HL-60/S4 (cell line): ENCODE results near the gene ZNF91.
"Not testable (repeated sequence)": the region's sequence is repeated elsewhere in the genome, so short reads cannot be mapped to it uniquely, and the experiment has no call there.

Experiments used
- in situ Hi-C: fragments of 300-500 bp; cut with MboI; formaldehyde crosslinking; loops from 2 replicates; pipeline ENCODE4 v1.14.3; 2022; ENCODE audit warnings: low sequenced_read_pairs

Gene ZNF91

DNA sequence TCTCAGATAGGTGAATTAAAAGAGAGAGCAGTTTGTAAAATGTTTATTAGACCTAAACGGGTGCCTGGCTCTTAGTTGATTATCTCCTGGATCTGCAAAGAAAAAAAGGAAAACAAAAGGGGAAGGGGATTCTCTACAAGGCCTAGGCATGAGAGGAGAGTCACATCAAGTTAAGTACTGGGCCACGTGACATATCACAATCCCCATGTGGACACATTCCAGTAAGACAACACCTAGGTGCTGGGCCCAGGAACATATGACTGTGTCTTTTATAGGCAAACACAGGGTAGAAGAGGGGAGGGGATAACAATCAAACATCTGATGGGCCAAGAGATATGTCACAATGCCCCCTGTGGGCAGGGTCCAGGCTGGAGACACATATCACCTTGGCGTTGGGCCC, 4.2 kb upstream of the ZNF91 start:
- in situ Hi-C loops, result no loop called here

- in situ Hi-C loops, result not testable (repeated sequence)
Measured at GRCh38 chr19:23395722-23396117, 449 bp upstream of the ZNF91 start.

GRCh38 chr19:23394511-23394910, 760 bp downstream of the ZNF91 start:
- in situ Hi-C loops, result no loop called here

DNA sequence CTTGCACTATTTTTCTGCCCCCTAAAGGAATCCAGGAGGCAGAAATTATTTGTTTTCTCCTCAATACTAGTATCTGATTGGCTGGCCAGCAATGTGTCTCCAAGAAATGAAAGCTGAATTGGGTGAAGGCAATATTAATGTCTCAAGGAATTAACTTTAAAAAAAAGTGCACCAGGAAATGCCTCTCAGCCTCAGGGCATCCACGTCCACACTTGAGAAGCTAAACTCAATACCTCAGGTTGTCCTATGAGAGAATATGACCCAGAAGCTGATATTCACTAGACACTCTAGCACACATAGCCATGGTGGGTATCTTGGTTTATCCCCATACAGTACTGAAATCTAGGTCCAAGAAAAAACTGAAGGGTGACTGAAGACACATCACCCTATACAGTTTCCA, 2.1 kb downstream of the ZNF91 start:
- in situ Hi-C loops, result no loop called here

DNA sequence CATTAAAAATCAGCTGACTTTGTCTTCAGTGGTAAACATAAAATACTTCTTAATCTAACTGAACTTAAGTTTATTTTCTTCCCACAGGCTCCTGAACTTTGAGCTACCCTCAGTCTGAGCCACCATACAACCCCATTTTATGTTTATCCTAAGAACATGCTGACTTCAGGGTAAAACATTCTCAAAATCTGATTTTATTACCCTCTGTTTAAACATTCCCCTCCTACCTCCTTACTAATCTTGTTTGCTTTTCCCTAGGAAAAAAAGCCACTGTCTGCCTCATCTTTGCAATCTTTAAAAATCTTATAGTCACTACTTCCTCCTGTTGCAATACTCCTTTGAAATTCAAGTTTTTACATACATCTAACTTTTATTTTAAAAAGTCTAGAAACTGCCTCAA, 4.0 kb downstream of the ZNF91 start:
- in situ Hi-C loops, result no loop called here

- in situ Hi-C loops, result no loop called here
Measured at GRCh38 chr19:23385404-23385803, 9.9 kb downstream of the ZNF91 start.

DNA sequence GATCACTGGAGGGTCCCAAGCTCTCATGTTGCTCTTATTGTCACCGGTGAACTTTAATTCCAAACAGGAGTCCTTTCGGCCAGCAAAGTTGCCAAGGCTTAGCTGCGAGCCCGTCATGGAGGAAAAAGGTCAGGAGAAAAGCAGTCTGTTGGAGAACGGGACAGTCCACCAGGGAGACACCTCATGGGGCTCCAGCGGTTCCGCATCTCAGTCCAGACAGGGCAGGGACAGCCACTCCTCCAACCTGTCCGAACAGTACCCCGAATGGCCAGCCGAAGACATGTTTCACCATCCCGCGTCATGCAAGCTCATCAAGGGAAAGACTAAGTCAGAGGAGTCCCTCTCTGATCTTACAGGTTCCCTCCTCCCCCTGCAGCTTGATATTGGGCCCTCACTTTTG, 10.4 kb downstream of the ZNF91 start:
- in situ Hi-C loops, result no loop called here

- in situ Hi-C loops, result no loop called here
Measured at GRCh38 chr19:23384166-23384565, 11.1 kb downstream of the ZNF91 start.

DNA sequence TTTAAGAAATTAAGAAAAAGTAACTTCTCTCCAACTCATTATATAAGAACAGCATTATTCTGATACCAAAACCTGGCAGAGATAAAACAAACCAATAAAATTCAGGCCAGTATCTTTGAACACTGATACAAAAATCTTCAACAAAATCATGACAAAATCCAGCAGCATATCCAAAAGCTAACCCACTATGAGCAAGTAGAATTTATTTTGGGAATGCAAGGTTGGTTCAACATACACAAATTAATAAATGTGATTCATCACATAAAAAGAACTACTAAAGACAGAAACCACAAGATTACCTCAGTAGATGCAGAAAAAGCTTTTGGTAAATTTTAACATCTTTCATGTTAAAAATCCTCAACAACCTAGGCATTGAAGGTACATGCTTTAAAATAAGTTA, 12.3 kb downstream of the ZNF91 start:
- in situ Hi-C loops, result no loop called here

- in situ Hi-C loops, result no loop called here
Measured at GRCh38 chr19:23381114-23381513, 14.2 kb downstream of the ZNF91 start.

- in situ Hi-C loops, result not testable (repeated sequence)
Measured at GRCh38 chr19:23379671-23380070, 15.6 kb downstream of the ZNF91 start.

DNA sequence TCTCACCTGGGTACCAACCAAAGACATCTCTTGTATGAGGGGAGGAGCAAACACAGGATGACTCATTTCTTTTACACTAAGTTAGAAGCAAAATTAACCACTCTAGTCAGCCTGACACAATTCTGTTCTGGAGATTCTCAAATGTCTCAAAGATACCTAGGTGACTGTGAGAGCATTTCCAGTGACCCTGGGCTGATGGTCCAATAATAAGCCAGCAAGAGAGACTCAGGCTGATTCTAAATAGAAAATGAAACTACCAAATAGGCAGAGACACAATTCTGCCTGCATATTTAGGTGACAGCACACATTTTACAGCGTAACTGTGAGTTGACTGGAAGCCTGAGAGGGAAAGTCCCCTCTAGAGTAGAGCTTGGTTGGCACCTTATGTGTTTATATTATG, 16.3 kb downstream of the ZNF91 start:
- in situ Hi-C loops, result no loop called here

DNA sequence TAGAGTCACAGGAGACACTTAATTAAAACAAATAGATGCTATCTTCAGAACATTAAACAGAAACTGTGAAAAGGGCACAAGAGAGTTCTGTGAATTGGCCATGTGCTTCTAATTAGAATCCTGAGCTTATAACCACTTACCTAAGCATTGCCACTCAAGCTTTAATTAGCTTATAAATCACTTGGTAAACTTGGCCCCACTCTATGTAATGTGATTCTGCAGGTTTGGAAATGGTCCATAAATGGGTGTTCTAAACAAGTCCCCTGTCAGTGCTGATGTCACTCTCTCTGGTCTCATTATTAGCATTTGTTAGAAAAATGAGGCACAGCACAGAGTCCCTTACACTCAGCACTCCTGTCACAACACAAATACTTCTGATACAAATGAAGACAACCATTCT, 18.0 kb downstream of the ZNF91 start:
- in situ Hi-C loops, result no loop called here

- in situ Hi-C loops, result no loop called here
Measured at GRCh38 chr19:23366437-23366836, 28.8 kb downstream of the ZNF91 start.

DNA sequence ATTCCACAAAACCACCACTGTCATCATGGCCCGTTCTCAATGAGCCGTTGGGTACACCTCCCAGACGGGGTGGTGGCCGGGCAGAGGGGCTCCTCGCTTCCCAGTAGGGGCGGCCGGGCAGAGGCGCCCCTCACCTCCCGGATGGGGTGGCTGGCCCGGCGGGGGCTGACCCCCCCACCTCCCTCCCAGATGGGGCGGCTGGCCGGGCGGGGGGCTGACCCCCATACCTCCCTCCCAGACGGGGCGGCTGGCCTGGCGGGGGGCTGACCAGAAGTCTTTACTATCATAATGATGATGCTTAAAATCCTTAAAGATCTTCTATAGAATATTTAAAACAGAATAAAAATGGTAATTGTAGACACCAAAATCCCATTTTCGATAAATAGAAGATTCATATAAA, 29.2 kb downstream of the ZNF91 start:
- in situ Hi-C loops, result not testable (repeated sequence)

GRCh38 chr19:23365222-23365621, 30.0 kb downstream of the ZNF91 start:
- in situ Hi-C loops, result no loop called here

DNA sequence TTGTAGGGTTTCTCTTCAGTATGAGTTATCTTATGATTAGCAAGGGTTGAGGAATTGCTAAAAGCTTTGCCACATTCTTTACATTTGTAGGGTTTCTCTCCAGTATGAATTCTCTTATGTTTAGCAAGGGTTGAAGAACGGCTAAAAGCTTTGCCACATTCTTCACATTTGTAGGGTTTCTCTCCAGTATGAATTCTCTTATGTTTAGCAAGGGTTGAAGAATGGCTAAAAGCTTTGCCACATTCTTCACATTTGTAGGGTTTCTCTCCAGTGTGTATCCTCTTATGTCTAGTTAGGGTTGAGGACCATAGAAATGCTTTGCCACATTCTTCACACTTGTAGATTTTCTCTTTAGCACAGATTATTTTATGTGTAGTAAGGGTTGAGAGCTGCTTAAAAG, 33.4 kb downstream of the ZNF91 start:
- in situ Hi-C loops, result not testable (repeated sequence)

DNA sequence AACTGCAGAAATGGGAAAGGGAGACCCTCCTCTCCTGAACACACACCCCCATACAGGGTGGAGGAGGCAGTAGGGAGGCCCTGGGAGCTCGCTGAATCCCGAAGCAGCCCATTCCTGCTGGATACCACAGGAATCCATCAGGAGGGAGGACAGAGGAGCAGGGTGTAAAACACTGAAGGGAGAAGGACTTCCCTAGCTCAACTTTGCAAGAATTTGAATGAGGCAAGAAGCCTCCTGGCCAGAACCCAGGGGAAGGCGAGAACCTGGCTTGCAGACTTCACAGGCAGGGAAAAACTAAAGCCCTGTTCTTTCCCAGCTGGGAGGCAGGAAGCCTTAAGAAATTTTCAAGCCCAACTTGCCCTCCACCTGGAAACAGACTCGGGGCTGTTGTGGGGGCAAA, 43.5 kb downstream of the ZNF91 start:
- in situ Hi-C loops, result no loop called here

DNA sequence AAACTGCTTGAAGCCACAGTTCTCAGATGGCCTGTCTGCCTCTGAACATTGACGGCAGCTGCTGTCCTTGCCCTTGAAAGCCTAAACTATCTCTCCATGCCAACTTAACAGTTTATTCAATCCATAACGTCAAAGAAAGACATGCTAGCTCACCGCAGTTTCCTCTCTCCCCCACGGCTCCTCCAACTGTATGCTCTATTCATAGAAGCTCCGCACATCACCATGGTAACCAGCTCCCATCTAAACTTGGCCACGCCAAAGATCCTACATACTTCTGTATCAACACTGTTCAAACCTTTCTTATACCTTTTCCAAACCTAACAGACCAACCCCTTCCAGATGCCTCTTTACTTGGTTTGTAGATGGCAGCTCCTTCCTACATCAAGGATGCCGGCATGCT, 48.6 kb downstream of the ZNF91 start:
- in situ Hi-C loops, result no loop called here

- in situ Hi-C loops, result no loop called here
Measured at GRCh38 chr19:23345838-23346237, 49.4 kb downstream of the ZNF91 start.

DNA sequence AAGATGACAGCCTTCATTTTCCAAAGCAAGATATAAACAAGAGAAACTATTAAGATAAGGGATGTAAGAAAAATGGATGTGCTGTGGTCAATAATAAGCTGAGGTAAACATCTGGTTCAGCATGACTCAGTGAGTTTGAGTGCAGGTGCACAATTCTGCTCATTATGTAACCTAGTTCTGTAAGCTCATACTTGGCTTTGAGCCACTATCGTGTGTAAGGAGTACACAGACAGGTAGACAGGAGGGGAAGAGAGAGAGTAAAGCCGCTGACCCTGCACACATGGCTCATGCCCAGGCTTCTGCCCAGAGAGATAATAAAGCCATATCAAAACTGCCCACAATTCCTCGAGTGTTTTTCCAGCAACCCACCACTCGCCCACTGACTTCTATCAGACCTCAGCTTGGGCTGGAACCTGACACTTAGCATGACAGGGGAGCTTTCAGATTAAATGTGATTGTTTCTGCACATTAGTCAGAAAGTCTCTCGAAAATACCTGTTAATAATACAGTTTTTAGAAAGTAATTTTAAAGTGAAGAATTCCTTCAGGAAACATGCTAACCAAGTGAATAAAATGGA, 51.7 kb downstream of the ZNF91 start:
- in situ Hi-C loops, result no loop called here

DNA sequence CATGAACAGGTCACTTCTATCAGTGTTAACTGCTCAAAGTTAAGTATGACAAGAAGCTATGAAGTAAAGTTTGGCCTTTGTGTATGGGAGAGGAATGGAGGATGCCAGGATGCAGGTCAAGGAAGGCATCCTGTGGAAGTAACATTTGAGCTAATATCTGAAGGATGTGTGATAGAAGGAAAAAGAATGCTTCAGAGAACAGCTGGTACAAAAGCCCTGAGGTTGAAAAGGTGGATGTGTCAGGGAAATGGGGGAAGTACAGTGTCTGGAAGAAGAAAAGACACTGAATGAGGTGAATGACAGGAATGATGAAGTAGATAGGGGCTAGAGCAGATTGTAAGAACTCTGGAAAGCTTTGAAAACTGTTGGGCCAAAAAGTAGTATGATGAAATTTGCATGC, 67.1 kb downstream of the ZNF91 start:
- in situ Hi-C loops, result no loop called here

DNA sequence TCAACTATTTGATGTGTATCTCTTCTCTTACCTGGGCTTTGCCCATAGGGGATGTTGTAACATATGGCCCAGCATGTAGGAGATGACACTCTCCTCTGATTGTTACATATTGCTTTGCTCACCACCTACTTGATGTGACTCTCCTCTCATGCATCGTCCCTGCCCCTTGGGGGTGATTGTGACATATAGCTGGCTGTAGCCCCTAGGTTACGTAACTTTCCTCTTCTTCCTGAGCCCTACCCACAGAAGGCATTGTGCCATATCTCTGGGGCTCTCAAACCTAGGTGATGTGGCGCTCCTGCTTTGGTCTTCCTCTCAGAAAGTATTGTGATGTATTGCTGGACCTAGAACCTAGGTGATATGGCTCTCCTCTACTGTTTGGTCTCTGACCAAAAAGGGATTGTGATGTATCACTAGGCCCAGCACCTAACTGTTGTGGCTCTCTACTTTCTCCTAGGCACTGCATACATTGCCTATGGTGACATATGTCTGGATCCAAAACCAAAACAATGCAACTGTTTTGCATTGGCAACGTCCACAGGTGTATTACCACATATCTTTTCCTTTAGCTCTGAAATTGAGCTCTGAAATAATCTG, 73.2 kb downstream of the ZNF91 start:
- in situ Hi-C loops, result no loop called here
